Endothelial cell of umbilical vein (primary cell): ENCODE measurements around the gene FAM186B. TPM values are rescaled to one million over a fixed set of nuclear protein-coding genes. Genes with fewer than 3 reads are reported as not detected.
A peak's percentile ranks its signal among the peaks of the same experiment; 100 is the strongest.

ENCODE experiments used
- BruUV-seq: library from RNA; stranded (reverse); fragments of 400-500 nt; replicated peaks from 2 replicates; lab custom pipeline; 2021; lab: Mats Ljungman, UMichigan
- CTCF ChIA-PET: fragments of 300-600, 350-600 bp; sonication (Branson Sonifier 250); formaldehyde crosslinking; loops from one replicate; lab custom pipeline; 2021; ENCODE audit warnings: antibody characterized with exemption, inconsistent platforms; lab: Charles Lee
- POLR2A ChIA-PET: fragments of 300-600, 350-600 bp; sonication (Branson Sonifier 250); formaldehyde crosslinking; loops from one replicate; lab custom pipeline; 2021; ENCODE audit warnings: antibody characterized with exemption, inconsistent platforms; lab: Charles Lee
- DNase-seq: peaks from one replicate; pipeline ENCODE4 v3.0.0-alpha.2; 2011; ENCODE audit warnings: low read depth, low spot score
- FAIRE-seq: peaks from 2 replicates; lab custom pipeline; 2011; peaks lifted over from hg19 to GRCh38; lab: Jason Lieb, UNC
- H2AFZ ChIP-seq: 2 replicates; pipeline ENCODE4 v1.6.0; 2012; ENCODE audit warnings: low read depth, low read length, control low read depth, inconsistent platforms
- H3K27ac ChIP-seq: 2 replicates; pipeline ENCODE4 v1.5.1; 2011; ENCODE audit warnings: low read depth, mild to moderate bottlenecking, control low read depth, low read length, moderate library complexity; ENCODE audit not compliant: insufficient read depth
- H3K27me3 ChIP-seq, 2 experiments: 2 replicates each; pipeline versions ENCODE4 v1.6.0 to v1.6.1; 2011; ENCODE audit warnings: low read length in 2 of 2, mixed read lengths in 1 of 2; ENCODE audit not compliant: control insufficient read depth in 2 of 2, insufficient read depth in 2 of 2
- H3K36me3 ChIP-seq, 2 experiments: 2 replicates in 1 of 2; 3 replicates in 1 of 2; pipeline ENCODE4 v1.5.1; 2011; ENCODE audit warnings: low read length in 2 of 2, mild to moderate bottlenecking in 1 of 2, moderate library complexity in 1 of 2; ENCODE audit not compliant: control insufficient read depth in 2 of 2, insufficient read depth in 2 of 2; ENCODE audit errors: extremely low read depth in 1 of 2
- H3K4me1 ChIP-seq: 3 replicates; pipeline ENCODE4 v1.5.1; 2011; ENCODE audit warnings: mild to moderate bottlenecking, low read length; ENCODE audit not compliant: control insufficient read depth, insufficient read depth; ENCODE audit errors: extremely low read depth
- H3K4me2 ChIP-seq: 2 replicates; pipeline ENCODE4 v1.6.1; 2011; ENCODE audit warnings: low read length, control low read depth, mixed read lengths; ENCODE audit not compliant: insufficient read depth
- H3K4me3 ChIP-seq, 3 experiments: fragments of 200-600 bp in 1 of 3; sonication (generic), shearing (Covaris generic) in 1 of 3; replicated peaks in 1 of 3; 2 replicates each; pipeline ENCODE4 v1.5.1; 2011 to 2016; ENCODE audit warnings: control low read depth in 3 of 3, low read length in 3 of 3, mild to moderate bottlenecking in 2 of 3, inconsistent platforms in 1 of 3, low read depth in 1 of 3, moderate library complexity in 1 of 3; ENCODE audit not compliant: insufficient read depth in 1 of 3
- H3K79me2 ChIP-seq: 2 replicates; pipeline ENCODE4 v1.6.0; 2012; ENCODE audit warnings: low read length, inconsistent platforms; ENCODE audit not compliant: control insufficient read depth, insufficient read depth
- H3K9ac ChIP-seq: replicated peaks from 2 replicates; pipeline ENCODE3; 2011; ENCODE audit warnings: low read length, control low read depth; ENCODE audit not compliant: insufficient read depth; ENCODE audit errors: extremely low read depth
- H3K9me1 ChIP-seq: replicated peaks from 3 replicates; pipeline ENCODE4 v1.6.0; 2011; ENCODE audit warnings: mild to moderate bottlenecking, low read length; ENCODE audit not compliant: control insufficient read depth, insufficient read depth; ENCODE audit errors: extremely low read depth
- H3K9me3 ChIP-seq: replicated peaks from 2 replicates; pipeline ENCODE4 v1.5.1; 2012; ENCODE audit warnings: low read length, inconsistent platforms; ENCODE audit not compliant: control insufficient read depth, insufficient read depth
- H4K20me1 ChIP-seq: replicated peaks from 2 replicates; pipeline ENCODE3; 2011; ENCODE audit warnings: mild to moderate bottlenecking, low read length; ENCODE audit not compliant: control insufficient read depth, insufficient read depth; ENCODE audit errors: extremely low read depth
- CTCF ChIP-seq, 2 donors: IDR thresholded peaks; 1 replicate in 1 of 2; 2 replicates in 1 of 2; pipeline ENCODE4 v1.5.1; 2011; ENCODE audit warnings: low read length in 2 of 2, mild to moderate bottlenecking in 2 of 2, moderate library complexity in 2 of 2, control low read depth in 1 of 2, inconsistent platforms in 1 of 2, low read depth in 1 of 2; ENCODE audit not compliant: insufficient read depth in 1 of 2; ENCODE audit errors: extremely low read depth in 1 of 2
- EZH2 ChIP-seq: IDR thresholded peaks from 2 replicates; pipeline ENCODE4 v1.6.1; 2012; ENCODE audit warnings: borderline replicate concordance, low read depth, mild to moderate bottlenecking, moderate library complexity, low read length, inconsistent platforms; ENCODE audit not compliant: severe bottlenecking
- FOS ChIP-seq: IDR thresholded peaks from 2 replicates; pipeline ENCODE4 v1.6.1; 2011; ENCODE audit warnings: mild to moderate bottlenecking, low read length, moderate library complexity, borderline replicate concordance; ENCODE audit not compliant: insufficient read depth
- GATA2 ChIP-seq: IDR thresholded peaks from 2 replicates; pipeline ENCODE4 v1.7.0; 2011; ENCODE audit warnings: low read depth, mild to moderate bottlenecking, moderate library complexity, mixed read lengths, low read length; ENCODE audit not compliant: insufficient read length, insufficient read depth
- dilution Hi-C: fragments of 300-500 bp; cut with MboI; formaldehyde crosslinking; loops from one replicate; pipeline ENCODE4 v1.15.0; 2019; ENCODE audit warnings: low sequenced_read_pairs; ENCODE audit not compliant: extremely low pct_ligation_motif_present
- intact Hi-C: fragments of 100-400 bp; cut with micrococcal nuclease; formaldehyde crosslinking; loops from one replicate; pipeline ENCODE4 v1.10.0; 2022
- polyA plus RNA-seq, 4 experiments: library from polyadenylated mRNA; depleted of rRNA in 3 of 4; stranded (reverse) in 3 of 4; unstranded in 1 of 4; fragments of >200 nt; gene quantifications; 2 replicates each; pipeline versions ENCODE4 v1.2.1 to v1.2.3, GENCODE V29; 2011 to 2012; ENCODE audit warnings: missing spikeins in 1 of 4
- total RNA-seq: library from RNA; stranded (reverse); gene quantifications from 2 replicates; pipeline ENCODE4 v1.2.3, GENCODE V29; 2021

The FAM186B gene
- total and polyA plus RNA-seq, 2 donors (not counting 3 experiments of a cell fraction or from before 2014, with no cell fraction given): 0.10 to 0.33 TPM

DNA sequence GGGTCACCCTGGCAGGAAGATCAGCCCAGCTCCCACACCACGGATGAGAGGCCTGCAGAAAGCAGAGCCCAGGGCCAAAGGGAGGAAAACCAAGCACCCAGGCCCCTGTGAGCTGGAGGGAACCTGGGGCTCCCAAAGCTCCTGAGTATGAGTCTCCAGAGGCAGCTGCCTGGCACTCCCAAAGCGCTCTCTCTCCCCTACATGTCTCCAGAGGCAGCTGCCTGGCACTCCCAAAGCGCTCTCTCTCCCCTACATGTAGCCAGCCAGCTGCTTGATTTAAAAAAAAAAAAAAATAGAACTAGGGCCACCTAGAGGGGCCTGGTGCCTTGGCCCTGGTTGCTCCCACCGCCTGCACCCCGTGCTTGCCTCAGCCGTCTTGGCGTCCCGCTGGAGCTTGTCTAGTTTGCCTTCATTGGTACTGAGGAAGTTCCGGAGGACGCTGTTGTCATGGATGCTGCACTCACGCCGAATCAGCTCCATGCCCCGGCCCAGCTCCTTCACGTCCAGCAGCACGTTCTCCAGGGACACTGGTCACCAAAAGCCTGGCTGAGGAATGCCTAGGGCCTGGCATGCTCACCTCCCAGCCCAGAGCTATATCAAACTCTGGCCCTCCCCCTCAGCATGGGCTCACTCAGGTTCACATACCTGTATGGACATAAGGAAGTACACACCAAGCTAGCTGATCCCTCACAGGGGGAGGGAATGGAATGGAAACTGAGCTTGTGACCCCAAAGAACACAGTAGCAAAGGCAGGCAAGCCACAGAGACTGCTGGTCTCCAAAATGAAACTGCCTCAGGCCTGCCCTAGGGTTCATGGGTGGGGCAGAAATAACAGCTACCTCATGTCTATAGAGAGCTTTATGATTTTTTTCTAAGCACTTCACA lies 42.6 kb upstream of the FAM186B start:
- Histone ChIP-seq H3K27me3 (no peaks in the 10 kb centered on the region), H3K9me3 (no peaks in the 10 kb centered on the region), H3K4me3 (no peak overlapping the region), H3K27ac (peak overlapping the region; percentile 81), H3K79me2 (no peaks in the 10 kb centered on the region), H3K4me1 (peaks cover 31% of the 10 kb centered on the region), H3K9ac (peak overlapping the region; percentile 19), H2AFZ (no peak overlapping the region), H3K9me1 (no peaks in the 10 kb centered on the region), H3K36me3 (peaks cover 42 to 68% of the 10 kb centered on the region in 2 experiments), H3K4me2 (peak overlapping the region; percentile 56), H4K20me1 (no peaks in the 10 kb centered on the region)
- no peak for DNase-seq
- dilution Hi-C loops: no loop called here
- no peak for FAIRE-seq
- POLR2A ChIA-PET: interaction anchor here (0.8 to 2.6 kb wide), 5 partner anchors 10 to 58 kb away, joined by 3 to 21 read pairs (median 5); partner anchors contain the start of gene FMNL3
- TF ChIP-seq EZH2 (no peak), GATA2 (no peak), CTCF (IDR thresholded peaks at IDR 0.05; ENCODE audit: extremely low read depth in 1 of 2, insufficient read depth in 1 of 2, low read depth in 1 of 2, low read length in 2 of 2) (no peak), FOS (no peak)
- intact Hi-C loops: loop anchor here (1.0 kb wide), 3 partner anchors 7 to 25 kb away; no protein-coding TSS in a partner anchor
- CTCF ChIA-PET: interaction anchor here (0.6 to 3.2 kb wide), 18 partner anchors 8 to 300 kb away, joined by 3 to 47 read pairs (median 4); partner anchors contain the start of genes FMNL3, PRPF40B and TMBIM6
- BruUV-seq: no TSS peak
